ENCODE data around the gene STMN3. TPM values are rescaled to one million over a fixed set of nuclear protein-coding genes. Genes with fewer than 3 reads are reported as not detected.
A peak's percentile ranks its signal among the peaks of the same experiment; 100 is the strongest.

The STMN3 gene
- total and polyA plus RNA-seq, 10 of the 15 experiments (the other 5 are each of a cell fraction or from before 2014, with no cell fraction given), result 0.09 to 3.6 (median 1.4) TPM; not detected in 1

GRCh38 chr20:63598479-63599395 is 54.5 kb downstream of the STMN3 start:
- ATAC-seq (no peak), FAIRE-seq (no peak), DNase-seq (ENCODE audit: low read depth, low spot score) (no peak)
- Histone ChIP-seq H3K27me3 (replicated peaks in 1 of 2; ENCODE audit: control insufficient read depth in 2 of 2, insufficient read depth in 2 of 2, low read length in 1 of 2) (no peaks in the 10 kb centered on the region), H3K27ac (ENCODE audit: control insufficient read depth, insufficient read depth) (no peak overlapping the region), H2AFZ (ENCODE audit: control insufficient read depth, low read depth, low read length) (no peak overlapping the region), H3K4me2 (ENCODE audit: control insufficient read depth, insufficient read depth) (no peak overlapping the region), H3K79me2 (ENCODE audit: control insufficient read depth, insufficient read depth, low read length) (no peaks in the 10 kb centered on the region), H4K20me1 (ENCODE audit: control insufficient read depth, insufficient read depth) (no peaks in the 10 kb centered on the region), H3K36me3 (ENCODE audit: control insufficient read depth in 2 of 2, insufficient read depth in 2 of 2, low read length in 1 of 2) (peaks cover 14 to 16% of the 10 kb centered on the region in 2 experiments), H3K9me3 (replicated peaks; ENCODE audit: control insufficient read depth, insufficient read depth, low read length) (no peaks in the 10 kb centered on the region; the same call in 2 of the 3 replicates), H3K4me1 (ENCODE audit: control insufficient read depth, insufficient read depth, low read length) (no peaks in the 10 kb centered on the region), H3K9ac (ENCODE audit: control insufficient read depth, insufficient read depth, low read length) (no peak overlapping the region), H3K4me3 (no peak overlapping the region)
- POLR2A ChIA-PET, result no interaction called here
- intact Hi-C loops (cut with micrococcal nuclease; ENCODE audit: unreplicated experiment), result no loop called here
- CTCF ChIA-PET, result no interaction called here
- in situ Hi-C loops (cut with MboI), result no loop called here
- whole genome bisulfite sequencing (ENCODE audit: insufficient coverage, insufficient replicate concordance, low lambda C conversion rate, missing lambda C conversion rate), result 94% methylated on average over 33 of the region's 33 CpGs
- no TSS peak for BruUV-seq (replicated peaks)
- RAD21 ChIA-PET (ENCODE audit: unreplicated experiment), result no interaction called here
- SMC1A ChIA-PET (ENCODE audit: uncharacterized antibody, unreplicated experiment), result interaction anchor here (0.6 to 0.7 kb wide), 2 partner anchors 18 to 29 kb away, joined by 3 read pairs; no protein-coding TSS in a partner anchor
- TF ChIP-seq POLR2A (IDR thresholded peaks at IDR 0.05; ENCODE audit: low read depth, low read length) (peak; percentile 13; the same call in 1 of the 2 replicates), MEF2B (IDR thresholded peaks at IDR 0.05; ENCODE audit: partially characterized antibody, poor library complexity, severe bottlenecking) (no peak)

- 91% methylated on average over 23 of the region's 23 CpGs for WGBS (ENCODE audit: insufficient coverage, insufficient replicate concordance, low lambda C conversion rate, missing lambda C conversion rate)
- no TSS peak for BruUV-seq (replicated peaks)
- Histone ChIP-seq H3K79me2 (ENCODE audit: control insufficient read depth, insufficient read depth, low read length) (no peaks in the 10 kb centered on the region), H2AFZ (ENCODE audit: control insufficient read depth, low read depth, low read length) (no peak overlapping the region), H4K20me1 (ENCODE audit: control insufficient read depth, insufficient read depth) (no peaks in the 10 kb centered on the region), H3K27ac (ENCODE audit: control insufficient read depth, insufficient read depth) (no peak overlapping the region), H3K27me3 (replicated peaks in 1 of 2; ENCODE audit: control insufficient read depth in 2 of 2, insufficient read depth in 2 of 2, low read length in 1 of 2) (no peaks in the 10 kb centered on the region), H3K9me3 (replicated peaks; ENCODE audit: control insufficient read depth, insufficient read depth, low read length) (no peaks in the 10 kb centered on the region; the same call in 2 of the 3 replicates), H3K4me1 (ENCODE audit: control insufficient read depth, insufficient read depth, low read length) (no peaks in the 10 kb centered on the region), H3K36me3 (ENCODE audit: control insufficient read depth in 2 of 2, insufficient read depth in 2 of 2, low read length in 1 of 2) (peaks cover 13 to 16% of the 10 kb centered on the region in 2 experiments), H3K4me2 (ENCODE audit: control insufficient read depth, insufficient read depth) (no peak overlapping the region), H3K9ac (ENCODE audit: control insufficient read depth, insufficient read depth, low read length) (no peak overlapping the region), H3K4me3 (no peak overlapping the region)
- TF ChIP-seq STAT3 (IDR thresholded peaks at IDR 0.05; ENCODE audit: low read depth, low read length) (no peak), DPF2 (IDR thresholded peaks at IDR 0.05) (no peak), NFXL1 (IDR thresholded peaks at IDR 0.05; ENCODE audit: borderline replicate concordance) (no peak), MEF2B (IDR thresholded peaks at IDR 0.05; ENCODE audit: partially characterized antibody, poor library complexity, severe bottlenecking) (no peak), POLR2AphosphoS2 (IDR thresholded peaks at IDR 0.05; ENCODE audit: low read depth, low read length) (no peak), HDAC6 (IDR thresholded peaks at IDR 0.05; ENCODE audit: unreplicated experiment) (no peak), IKZF2 (IDR thresholded peaks at IDR 0.05) (no peak), CREM (IDR thresholded peaks at IDR 0.05; ENCODE audit: low read depth) (no peak), ETV6 (conservative IDR thresholded peaks at IDR 0.05 in 1 of 2, IDR thresholded peaks at IDR 0.05 in 1 of 2; ENCODE audit: borderline replicate concordance in 1 of 2, low read depth in 1 of 2) (no peak), TCF12 (IDR thresholded peaks at IDR 0.05; ENCODE audit: low read depth, low read length) (no peak), HDAC2 (IDR thresholded peaks at IDR 0.05) (no peak)
- ChIA-PET CTCF (no interaction called here), RAD21 (ENCODE audit: unreplicated experiment) (no interaction called here), POLR2A (no interaction called here), SMC1A (ENCODE audit: uncharacterized antibody, unreplicated experiment) (interaction anchor here (0.7 kb wide), 1 partner anchor 19 kb away, joined by 3 read pairs; no protein-coding TSS in a partner anchor)
- intact Hi-C loops (cut with micrococcal nuclease; ENCODE audit: unreplicated experiment) (no loop called here), in situ Hi-C loops (cut with MboI) (no loop called here)
- FAIRE-seq (no peak), ATAC-seq (no peak), DNase-seq (ENCODE audit: low read depth, low spot score) (no peak)
Observed at GRCh38 chr20:63597651-63598478, 55.4 kb downstream of the STMN3 start.
